ENCODE measurements around the gene RNGTT. TPM values are rescaled to one million over a fixed set of nuclear protein-coding genes. Genes with fewer than 3 reads are reported as not detected.
"Not testable (repeated sequence)": the region's sequence is repeated elsewhere in the genome, so short reads cannot be mapped to it uniquely, and the experiment has no call there.

Gene RNGTT
- total and polyA plus RNA-seq, 2 donors = 6.8 to 35.0 TPM

DNA sequence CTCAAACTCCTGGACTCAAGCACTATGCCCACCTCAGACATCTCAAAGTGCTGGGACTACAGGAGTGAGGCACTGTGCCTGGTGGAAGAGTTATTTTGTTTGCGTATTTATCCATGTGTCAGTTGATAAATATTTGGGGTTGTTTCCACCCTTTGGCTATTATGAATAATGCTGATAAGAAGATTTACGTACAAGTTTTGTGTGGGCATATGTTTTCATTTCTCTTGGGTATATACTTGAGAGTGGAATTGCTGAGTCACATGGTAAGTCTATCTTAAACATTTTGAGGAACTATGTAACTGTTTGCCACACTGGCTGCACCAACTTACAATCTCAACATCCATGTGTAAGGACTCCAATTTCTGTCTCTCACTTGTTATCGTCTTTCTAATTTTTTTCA lies 200.3 kb downstream of the RNGTT start:
- no peak overlapping the region for H3K4me3 ChIP-seq (ENCODE audit: low read depth, low read length)
- 91% methylated on average over 3 of the region's 3 CpGs for WGBS
- H3K27ac ChIP-seq (ENCODE audit: low read depth) = no peak overlapping the region
- no peaks in the 10 kb centered on the region for H3K4me1 ChIP-seq (ENCODE audit: insufficient read depth)
- DNase-seq (ENCODE audit: extremely low spot score) = no peak
- H3K36me3 ChIP-seq (ENCODE audit: insufficient read depth) = no peaks in the 10 kb centered on the region

DNA sequence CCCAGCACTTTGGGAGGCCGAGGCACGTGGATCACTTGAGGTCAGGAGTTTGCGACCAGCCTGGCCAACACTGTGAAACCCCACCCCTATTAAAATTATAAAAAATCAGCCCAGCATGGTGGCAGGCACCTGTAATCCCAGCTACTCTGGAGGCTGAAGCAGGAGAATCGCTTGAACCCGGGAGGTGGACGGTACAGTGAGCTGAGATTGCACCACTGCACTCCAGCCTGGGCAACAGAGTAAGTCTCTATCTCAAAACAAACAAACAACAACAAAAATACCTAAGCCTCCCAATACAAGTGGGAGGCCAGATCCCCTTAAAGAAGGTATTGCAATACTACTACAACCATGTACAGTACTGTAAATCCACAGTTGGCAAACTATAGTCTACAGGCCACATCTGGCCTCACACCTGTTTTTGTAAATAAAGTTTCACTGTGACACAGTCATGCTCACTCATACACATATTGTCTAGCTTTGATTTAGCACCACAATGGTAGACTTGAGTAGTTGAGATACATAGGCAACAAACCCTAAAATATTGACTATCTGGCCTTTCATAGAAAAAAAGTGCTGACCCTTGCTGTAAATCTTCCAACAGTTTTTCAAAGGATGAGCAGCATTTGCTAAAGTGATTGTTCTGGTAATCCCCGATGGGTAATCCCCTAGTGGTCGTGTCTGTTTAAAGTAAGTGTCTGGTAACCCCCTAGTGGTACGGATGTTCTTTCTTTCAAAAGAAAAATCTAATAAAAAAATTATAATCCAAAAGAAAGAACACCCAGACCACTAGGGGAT lies 202.0 kb downstream of the RNGTT start:
- H3K4me3 ChIP-seq (ENCODE audit: low read depth, low read length) = no peak overlapping the region
- WGBS = 86% methylated on average over 9 of the region's 9 CpGs
- no peaks in the 10 kb centered on the region for H3K36me3 ChIP-seq (ENCODE audit: insufficient read depth)
- no peak for DNase-seq (ENCODE audit: extremely low spot score)
- no peak overlapping the region for H3K27ac ChIP-seq (ENCODE audit: low read depth)
- no peaks in the 10 kb centered on the region for H3K4me1 ChIP-seq (ENCODE audit: insufficient read depth)

DNA sequence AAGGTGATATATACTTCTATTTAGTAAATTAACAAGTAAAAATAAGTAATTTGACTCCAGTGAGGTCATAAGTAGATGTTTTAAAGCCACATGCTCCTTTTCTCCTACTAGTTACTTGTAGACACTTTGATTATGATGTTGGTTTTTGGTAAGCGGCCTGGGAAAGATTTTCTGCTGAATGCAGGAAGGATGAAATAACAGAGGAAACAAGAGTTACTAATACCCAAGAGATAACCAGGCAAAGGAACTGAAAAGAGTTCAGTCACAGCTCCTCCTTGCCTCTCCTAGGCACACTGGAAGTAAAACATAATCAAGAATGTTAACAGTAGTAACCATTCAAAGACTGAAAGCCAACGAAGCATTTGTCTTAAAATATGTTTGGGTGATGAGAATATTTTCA lies 203.3 kb downstream of the RNGTT start:
- Histone ChIP-seq H3K36me3 (ENCODE audit: insufficient read depth) (no peaks in the 10 kb centered on the region), H3K27ac (ENCODE audit: low read depth) (no peak overlapping the region), H3K4me3 (ENCODE audit: low read depth, low read length) (no peak overlapping the region), H3K4me1 (ENCODE audit: insufficient read depth) (no peaks in the 10 kb centered on the region)
- 78% methylated on average over 2 of the region's 2 CpGs for WGBS
- no peak for DNase-seq (ENCODE audit: extremely low spot score)

- no peaks in the 10 kb centered on the region for H3K4me1 ChIP-seq (ENCODE audit: insufficient read depth)
- no peak for DNase-seq (ENCODE audit: extremely low spot score)
- peaks cover 2% of the 10 kb centered on the region for H3K36me3 ChIP-seq (ENCODE audit: insufficient read depth)
- no peak overlapping the region for H3K27ac ChIP-seq (ENCODE audit: low read depth)
- WGBS = 94% methylated on average over 2 of the region's 2 CpGs
- H3K4me3 ChIP-seq (ENCODE audit: low read depth, low read length) = no peak overlapping the region
Measured at GRCh38 chr6:88750936-88751335, 212.5 kb downstream of the RNGTT start.

DNA sequence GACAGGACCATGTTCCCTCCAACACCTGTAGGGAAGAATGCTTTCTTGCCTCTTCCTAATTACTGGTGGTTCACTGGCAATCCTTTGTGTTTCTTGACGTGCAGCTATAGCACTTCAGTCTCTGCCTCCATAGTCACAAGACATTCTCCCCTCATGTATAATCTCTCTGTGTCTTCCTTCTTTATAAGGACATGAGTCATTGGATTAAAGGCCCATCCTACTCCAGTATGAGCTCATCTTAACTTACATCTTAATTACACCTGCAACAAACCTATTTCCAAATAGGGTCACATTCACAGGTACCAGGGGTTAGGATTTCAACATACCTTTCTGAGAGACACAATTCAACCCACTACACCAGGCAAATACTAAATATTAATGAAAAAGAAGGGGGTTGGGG lies 213.6 kb downstream of the RNGTT start:
- H3K4me1 ChIP-seq (ENCODE audit: insufficient read depth) = no peaks in the 10 kb centered on the region

GRCh38 chr6:88748141-88748540 lies 215.3 kb downstream of the RNGTT start:
- 90% methylated on average over 2 of the region's 2 CpGs for WGBS
- peaks cover 2% of the 10 kb centered on the region for H3K36me3 ChIP-seq (ENCODE audit: insufficient read depth)
- H3K27ac ChIP-seq (ENCODE audit: low read depth) = no peak overlapping the region
- H3K4me1 ChIP-seq (ENCODE audit: insufficient read depth) = no peaks in the 10 kb centered on the region
- no peak overlapping the region for H3K4me3 ChIP-seq (ENCODE audit: low read depth, low read length)
- no peak for DNase-seq (ENCODE audit: extremely low spot score)

More for the DNA sequence above, 213.6 kb downstream of the RNGTT start:
- 94% methylated on average over 1 of the region's 1 CpG for WGBS
- Histone ChIP-seq H3K36me3 (ENCODE audit: insufficient read depth) (peaks cover 2% of the 10 kb centered on the region), H3K4me3 (ENCODE audit: low read depth, low read length) (no peak overlapping the region), H3K27ac (ENCODE audit: low read depth) (no peak overlapping the region)
- no peak for DNase-seq (ENCODE audit: extremely low spot score)

- peaks cover under 1% of the 10 kb centered on the region for H3K36me3 ChIP-seq (ENCODE audit: insufficient read depth)
- no peaks in the 10 kb centered on the region for H3K4me1 ChIP-seq (ENCODE audit: insufficient read depth)
- no peak overlapping the region for H3K27ac ChIP-seq (ENCODE audit: low read depth)
- no peak for DNase-seq (ENCODE audit: extremely low spot score)
- H3K4me3 ChIP-seq (ENCODE audit: low read depth, low read length) = no peak overlapping the region
- WGBS = 84% methylated on average over 1 of the region's 1 CpG
Measured at GRCh38 chr6:88741939-88742338, 221.5 kb downstream of the RNGTT start.

- no peaks in the 10 kb centered on the region for H3K4me1 ChIP-seq (ENCODE audit: insufficient read depth)
- H3K4me3 ChIP-seq (ENCODE audit: low read depth, low read length) = no peak overlapping the region
- no peak overlapping the region for H3K27ac ChIP-seq (ENCODE audit: low read depth)
- 98% methylated on average over 7 of the region's 7 CpGs for WGBS
- H3K36me3 ChIP-seq (ENCODE audit: insufficient read depth) = no peaks in the 10 kb centered on the region
- DNase-seq (ENCODE audit: extremely low spot score) = no peak
Measured at GRCh38 chr6:88741071-88741470, 222.3 kb downstream of the RNGTT start.

- Histone ChIP-seq H3K4me1 (ENCODE audit: insufficient read depth) (no peaks in the 10 kb centered on the region), H3K4me3 (ENCODE audit: low read depth, low read length) (no peak overlapping the region), H3K36me3 (ENCODE audit: insufficient read depth) (peaks cover 1% of the 10 kb centered on the region), H3K27ac (ENCODE audit: low read depth) (no peak overlapping the region)
- DNase-seq (ENCODE audit: extremely low spot score) = no peak
- 96% methylated on average over 4 of the region's 4 CpGs for WGBS
Measured at GRCh38 chr6:88734544-88734943, 228.9 kb downstream of the RNGTT start.

- WGBS = 94% methylated on average over 4 of the region's 4 CpGs
- Histone ChIP-seq H3K4me1 (ENCODE audit: insufficient read depth) (no peaks in the 10 kb centered on the region), H3K36me3 (ENCODE audit: insufficient read depth) (peaks cover 1% of the 10 kb centered on the region), H3K4me3 (ENCODE audit: low read depth, low read length) (no peak overlapping the region), H3K27ac (ENCODE audit: low read depth) (no peak overlapping the region)
- no peak for DNase-seq (ENCODE audit: extremely low spot score)
Measured at GRCh38 chr6:88730611-88731011, 232.8 kb downstream of the RNGTT start.

DNA sequence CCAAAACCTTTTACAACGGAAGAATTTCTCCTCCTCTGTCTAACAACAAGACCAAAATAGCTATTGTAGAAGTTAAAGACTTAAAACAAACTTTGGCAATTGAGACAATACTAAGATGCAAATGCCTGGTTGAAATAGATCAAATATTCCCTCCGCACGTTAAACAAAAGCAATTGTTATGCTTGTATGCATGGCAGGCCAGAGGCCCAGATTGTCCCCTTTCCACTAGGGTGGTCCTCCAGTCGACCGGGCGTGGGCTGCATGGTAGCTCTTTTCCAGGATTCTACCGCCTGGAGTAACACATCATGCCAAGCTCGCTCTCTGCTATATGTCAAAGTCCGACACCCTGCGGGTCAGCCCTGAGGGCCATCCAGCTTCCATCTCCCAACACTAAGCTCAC lies 234.7 kb downstream of the RNGTT start:
- WGBS = 71% methylated on average over 10 of the region's 10 CpGs

DNA sequence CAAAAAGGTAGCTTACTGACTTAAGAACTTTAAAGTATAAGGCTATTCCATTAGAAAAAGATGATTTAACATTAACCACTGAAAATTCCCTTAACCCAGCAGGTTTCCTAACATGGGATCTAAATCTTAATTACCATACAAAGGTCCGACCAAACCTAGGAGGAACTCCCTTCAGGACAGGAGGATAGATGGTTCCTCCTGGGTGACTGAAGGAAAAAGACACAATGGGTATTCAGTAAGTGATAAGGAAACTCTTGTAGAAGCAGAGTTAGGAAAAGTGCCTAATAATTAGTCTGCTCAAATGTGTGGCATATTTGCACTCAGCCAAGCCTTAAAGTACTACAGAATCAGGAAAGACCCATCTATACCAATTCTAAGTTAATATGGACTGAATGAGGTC lies 237.0 kb downstream of the RNGTT start:
- not testable (repeated sequence) for H3K27ac ChIP-seq (ENCODE audit: low read depth); H3K36me3 ChIP-seq (ENCODE audit: insufficient read depth); H3K4me3 ChIP-seq (ENCODE audit: low read depth, low read length); H3K4me1 ChIP-seq (ENCODE audit: insufficient read depth); DNase-seq (ENCODE audit: extremely low spot score)
- WGBS = 94% methylated on average over 1 of the region's 1 CpG

More for the DNA sequence above, 234.7 kb downstream of the RNGTT start:
- Histone ChIP-seq H3K36me3 (ENCODE audit: insufficient read depth) (peaks cover 1% of the 10 kb centered on the region), H3K27ac (ENCODE audit: low read depth) (no peak overlapping the region), H3K4me1 (ENCODE audit: insufficient read depth) (no peaks in the 10 kb centered on the region), H3K4me3 (ENCODE audit: low read depth, low read length) (no peak overlapping the region)
- no peak for DNase-seq (ENCODE audit: extremely low spot score)

DNA sequence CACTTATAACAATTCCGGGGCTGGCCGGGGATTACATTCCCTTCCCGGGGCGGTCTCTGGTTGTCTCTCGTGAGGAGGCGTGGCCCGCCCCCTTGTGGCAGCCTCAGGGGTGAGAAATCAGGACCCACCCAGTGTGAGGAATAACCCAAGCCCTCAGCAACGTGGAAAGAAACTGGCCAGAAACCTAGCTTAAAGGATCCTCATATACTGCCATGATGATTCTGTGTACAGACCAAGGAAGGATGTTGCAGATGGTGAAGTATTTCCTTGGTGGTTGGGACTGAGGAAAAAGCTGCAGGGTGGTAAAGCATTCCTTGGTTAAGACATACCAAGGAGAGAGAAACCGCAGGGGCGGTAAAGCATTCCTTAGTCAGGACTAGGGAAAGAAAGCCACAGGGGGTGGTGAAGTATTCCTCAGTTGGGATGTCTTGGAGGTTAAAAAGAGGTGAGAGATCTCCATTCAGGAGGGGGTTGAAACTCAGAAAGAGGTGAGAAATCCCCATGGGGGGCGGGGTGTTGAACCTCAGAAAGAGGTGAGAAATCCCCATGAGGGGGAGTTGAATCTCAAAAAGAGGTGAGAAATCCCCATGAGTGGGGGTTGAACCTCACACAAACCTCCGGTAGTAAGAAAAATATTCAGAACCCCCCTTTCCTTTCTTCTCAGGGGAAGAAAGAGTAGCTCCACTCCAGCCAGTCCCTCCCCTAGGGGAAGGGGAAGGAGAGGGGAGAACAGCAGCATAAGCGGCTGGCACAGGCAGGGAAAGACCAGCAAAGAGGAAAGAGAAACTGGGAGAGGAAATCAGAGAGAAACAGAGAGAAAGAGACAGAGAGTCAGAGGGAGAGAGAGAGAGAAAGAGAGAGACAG lies 238.1 kb downstream of the RNGTT start:
- WGBS = 64% methylated on average over 13 of the region's 13 CpGs
- Histone ChIP-seq H3K36me3 (ENCODE audit: insufficient read depth) (no peaks in the 10 kb centered on the region), H3K27ac (ENCODE audit: low read depth) (no peak overlapping the region), H3K4me1 (ENCODE audit: insufficient read depth) (no peaks in the 10 kb centered on the region), H3K4me3 (ENCODE audit: low read depth, low read length) (no peak overlapping the region)
- DNase-seq (ENCODE audit: extremely low spot score) = no peak

- Histone ChIP-seq H3K27ac (ENCODE audit: low read depth) (no peak overlapping the region), H3K4me1 (ENCODE audit: insufficient read depth) (no peaks in the 10 kb centered on the region), H3K4me3 (ENCODE audit: low read depth, low read length) (no peak overlapping the region), H3K36me3 (ENCODE audit: insufficient read depth) (no peaks in the 10 kb centered on the region)
- no peak for DNase-seq (ENCODE audit: extremely low spot score)
- 84% methylated on average over 3 of the region's 3 CpGs for WGBS
Measured at GRCh38 chr6:88722686-88723085, 240.7 kb downstream of the RNGTT start.
